Activated gamma-delta T cell (primary cell): Measurements from ENCODE around the gene TEKT5.

ENCODE experiments used
- DNase-seq: peaks from one replicate; lab custom pipeline; 2025; lab: John Stamatoyannopoulos, UW

The TEKT5 gene

DNA sequence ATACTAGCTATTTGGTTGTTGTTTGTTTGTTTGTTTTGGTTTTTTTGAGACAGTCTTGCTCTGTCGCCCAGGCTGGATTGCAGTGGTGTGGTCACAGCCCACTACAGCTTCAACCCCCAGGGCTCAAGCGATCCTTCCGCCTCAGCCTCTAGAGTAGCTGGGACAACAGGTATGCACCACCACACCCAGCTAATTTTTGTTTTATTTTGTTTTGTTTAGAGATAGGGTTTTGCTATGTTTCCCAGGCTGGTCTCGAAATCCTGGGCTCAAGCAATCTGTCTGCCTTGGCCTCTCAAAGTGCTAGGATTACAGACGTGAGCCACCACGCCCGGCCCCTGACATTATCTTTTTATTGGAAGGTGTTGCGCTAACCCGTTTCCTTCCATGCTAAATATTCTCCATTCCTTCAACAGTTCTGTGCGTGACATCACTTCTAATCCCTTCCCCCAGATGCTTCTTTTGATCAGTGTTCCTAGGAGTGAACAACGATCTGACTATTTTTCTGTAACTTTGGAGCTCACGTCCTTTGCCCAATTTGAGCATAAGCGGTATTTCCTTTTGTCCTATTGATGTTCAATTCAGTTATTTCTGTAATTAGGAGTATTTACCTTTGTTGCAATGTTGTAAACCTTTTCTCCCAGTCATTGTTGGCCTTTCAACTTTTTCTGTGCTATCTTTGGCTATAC lies 84.1 kb downstream of the TEKT5 start:
- no peak for DNase-seq

DNA sequence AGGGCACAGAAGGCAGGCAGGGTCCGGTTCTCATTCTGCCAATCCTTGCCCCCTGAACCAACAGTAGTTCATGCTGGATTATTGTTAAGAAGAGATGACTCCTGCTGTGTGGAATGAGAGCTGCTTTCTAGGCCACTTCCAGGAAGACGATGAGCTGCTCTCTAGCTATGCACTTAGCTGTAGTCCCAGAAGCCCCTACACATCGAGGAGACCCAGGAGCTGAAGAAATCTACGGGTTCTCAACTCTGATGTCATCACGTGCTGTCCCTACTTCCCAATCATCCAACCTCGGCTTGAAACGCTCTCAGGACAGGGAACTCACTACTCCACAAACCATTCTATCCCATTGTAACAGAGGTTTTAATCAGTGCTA lies 85.3 kb downstream of the TEKT5 start:
- no peak for DNase-seq

- DNase-seq, result no peak
These were observed 85.9 kb downstream of the TEKT5 start for GRCh38 chr16:10608687-10609401.

- no peak for DNase-seq
These were observed 87.6 kb downstream of the TEKT5 start for GRCh38 chr16:10607157-10607556.

GRCh38 chr16:10606607-10607006 lies 88.1 kb downstream of the TEKT5 start:
- no peak for DNase-seq

DNA sequence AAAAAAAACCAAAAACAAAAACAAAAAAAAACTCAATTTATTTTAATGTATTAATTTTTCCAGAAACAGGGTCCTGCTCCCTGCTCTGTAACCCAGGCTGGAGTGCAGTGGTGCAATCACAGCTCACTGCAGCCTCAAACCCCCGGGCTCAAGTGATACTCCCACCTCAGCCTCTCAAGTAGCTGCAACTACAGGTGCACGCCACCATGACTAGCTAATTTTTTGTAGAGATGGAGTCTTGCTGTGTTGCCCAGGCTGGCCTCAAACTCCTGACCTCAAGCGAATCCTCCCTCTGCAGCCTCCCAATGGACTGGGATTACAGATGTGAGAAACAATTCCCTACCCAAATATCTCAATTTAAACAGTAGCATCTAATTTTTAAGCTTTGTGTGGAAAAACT lies 89.1 kb downstream of the TEKT5 start:
- no peak for DNase-seq

- no peak for DNase-seq
These were observed 93.0 kb downstream of the TEKT5 start for GRCh38 chr16:10601444-10602408.

GRCh38 chr16:10600782-10601443 lies 93.8 kb downstream of the TEKT5 start:
- DNase-seq, result no peak

GRCh38 chr16:10599626-10600025 lies 95.1 kb downstream of the TEKT5 start:
- DNase-seq, result no peak

GRCh38 chr16:10598157-10598556 lies 96.6 kb downstream of the TEKT5 start:
- no peak for DNase-seq

DNA sequence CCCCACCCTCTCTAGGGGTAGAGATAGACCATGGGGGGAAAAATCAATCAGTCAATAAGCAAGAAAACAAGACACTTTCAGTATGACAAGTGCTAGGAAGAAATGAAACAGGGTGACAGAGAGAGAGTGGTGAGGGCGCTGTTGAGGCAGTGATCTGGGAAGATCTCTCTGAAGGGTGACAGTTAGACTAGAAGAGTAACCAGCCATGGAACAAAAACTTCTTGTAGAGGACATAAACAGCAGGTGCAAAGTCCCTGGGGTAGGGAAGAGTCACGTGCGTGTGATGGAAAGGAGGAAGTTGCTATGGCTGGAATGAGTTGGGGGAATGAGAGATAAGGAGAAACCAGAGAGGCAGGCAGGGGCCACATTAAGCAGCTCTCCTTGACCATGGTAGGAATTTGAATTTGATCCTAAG lies 97.5 kb downstream of the TEKT5 start:
- no peak for DNase-seq

DNA sequence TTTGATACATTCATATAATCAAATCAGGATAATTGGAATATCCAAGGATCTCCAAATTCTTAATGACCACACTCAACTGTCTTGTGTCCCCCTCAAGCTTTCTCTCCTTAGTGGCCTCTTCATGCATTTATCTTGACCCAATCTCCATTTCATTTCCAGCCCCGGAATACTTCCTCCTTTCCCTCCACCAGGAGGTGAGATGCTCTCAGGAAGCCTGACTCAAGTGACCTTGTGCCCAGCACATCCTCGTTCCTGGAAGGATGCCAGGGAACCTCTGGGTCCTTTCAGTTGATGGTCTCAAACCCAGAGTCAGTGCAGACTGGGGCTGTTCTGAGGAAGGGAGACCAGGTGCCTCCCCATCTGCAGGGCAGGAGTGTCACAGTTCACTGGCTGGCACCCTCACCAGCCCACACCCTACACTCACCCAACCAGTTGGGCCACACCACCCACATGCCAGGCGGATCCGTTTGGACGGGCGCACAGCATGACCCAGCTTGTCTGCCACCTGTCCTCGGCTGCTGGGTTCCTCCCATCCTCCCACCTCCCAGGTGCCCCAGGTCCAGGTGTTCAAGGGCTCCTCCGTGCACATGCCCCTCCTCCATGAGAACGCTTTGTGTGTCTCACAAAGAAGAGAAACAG lies 100.3 kb downstream of the TEKT5 start:
- no peak for DNase-seq

- no peak for DNase-seq
These were observed 102.1 kb downstream of the TEKT5 start for GRCh38 chr16:10592611-10593010.

GRCh38 chr16:10590342-10590741 lies 104.4 kb downstream of the TEKT5 start:
- DNase-seq, result no peak

DNA sequence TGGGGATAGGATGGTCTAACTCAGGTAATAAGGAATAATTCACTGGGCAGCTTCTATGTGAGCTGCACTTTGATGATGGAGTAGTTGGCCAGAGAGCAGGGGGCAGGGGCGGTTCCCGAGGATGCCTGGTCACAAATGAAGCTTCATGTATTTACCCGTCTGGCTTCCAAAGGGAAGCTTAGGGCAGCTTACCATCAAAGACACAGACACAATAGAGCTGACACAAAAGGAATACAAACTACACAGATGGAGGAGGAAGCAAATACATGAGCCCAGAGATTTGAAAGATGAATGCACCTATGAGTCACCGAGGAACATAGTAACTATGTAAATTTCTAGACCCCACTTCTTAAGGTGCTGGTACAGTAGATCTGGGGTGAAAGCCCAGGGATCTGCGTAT lies 105.6 kb downstream of the TEKT5 start:
- no peak for DNase-seq

- no peak for DNase-seq
These were observed 107.1 kb downstream of the TEKT5 start for GRCh38 chr16:10587622-10588021.

- no peak for DNase-seq
These were observed 109.7 kb downstream of the TEKT5 start for GRCh38 chr16:10584981-10585438.

DNA sequence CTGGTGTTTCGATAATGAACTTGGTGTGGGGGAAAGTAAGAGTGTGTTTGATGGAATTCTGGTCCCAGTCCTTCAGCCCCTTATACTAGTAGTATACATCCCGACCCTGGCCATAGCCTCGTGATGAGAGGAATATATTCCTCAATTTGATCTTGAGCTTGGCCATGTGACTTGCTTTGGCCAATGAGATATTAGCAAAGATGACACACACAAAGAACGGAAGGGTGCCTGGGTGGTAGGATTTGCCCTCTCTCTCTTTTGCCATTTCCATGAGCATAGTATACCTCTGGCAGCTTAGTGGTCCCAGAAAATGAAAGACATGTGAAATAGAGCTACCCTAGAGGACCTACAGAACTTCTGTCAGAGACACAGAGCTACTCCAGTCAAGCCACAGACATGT lies 111.5 kb downstream of the TEKT5 start:
- no peak for DNase-seq

DNA sequence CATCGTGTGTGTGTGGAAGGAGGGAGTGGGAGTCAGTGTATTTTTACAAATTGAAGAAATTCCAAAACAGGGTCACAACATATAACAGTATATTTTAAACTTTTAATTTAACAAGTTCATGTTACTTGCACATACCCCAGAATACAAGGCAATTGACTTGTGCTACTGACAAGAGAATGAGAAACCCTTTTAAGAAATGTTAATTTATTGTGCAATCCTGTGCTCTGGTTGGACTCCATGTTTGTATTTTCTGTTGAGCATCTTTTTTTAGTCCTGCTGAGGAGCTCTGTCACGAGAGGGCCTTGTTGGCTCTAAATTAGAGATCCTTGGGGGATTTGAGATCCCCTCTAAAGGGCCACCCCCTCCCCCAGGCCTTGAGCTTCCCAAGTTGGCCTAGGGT lies 113.2 kb downstream of the TEKT5 start:
- DNase-seq, result no peak

DNA sequence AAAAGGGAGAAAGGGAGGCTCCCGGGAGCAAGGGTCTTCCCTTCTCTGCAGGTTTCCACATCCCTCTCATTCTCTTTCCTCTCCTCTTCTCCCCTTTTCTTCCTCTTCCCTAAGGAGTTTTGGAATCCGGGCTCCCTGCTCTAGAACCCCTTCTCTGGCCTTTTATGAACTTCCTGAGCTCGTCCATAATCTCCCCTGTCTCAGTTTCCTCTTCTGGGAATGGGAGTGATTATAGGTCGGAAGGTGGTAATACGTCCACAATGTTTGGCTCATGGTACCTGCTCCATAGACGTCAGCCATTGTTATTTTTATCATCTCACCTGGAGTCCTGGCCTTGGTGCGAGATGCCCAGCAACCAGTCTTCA lies 113.9 kb downstream of the TEKT5 start:
- no peak for DNase-seq
